Memory B cell (primary cell): Measurements from ENCODE around the gene DCD.
A peak's percentile ranks its signal among the peaks of the same experiment; 100 is the strongest.

Experiments
- ATAC-seq: fragments of 150-1000 bp; cut with Tn5 transposase; 2 replicates; pipeline ENCODE4 v1.10.0; 2021; ENCODE audit warnings: low read depth, mild to moderate bottlenecking, moderate library complexity
- DNase-seq, 2 donors: peaks; one replicate each; pipeline ENCODE4 v3.0.0; 2022; ENCODE audit warnings: low spot score in 2 of 2
- H3K27ac Mint-ChIP-seq: one replicate; pipeline ENCODE4 v1.8.0; 2022; ENCODE audit warnings: mild to moderate bottlenecking, moderate library complexity, mixed read lengths
- H3K27me3 Mint-ChIP-seq: one replicate; pipeline ENCODE4 v1.8.0; 2022; ENCODE audit warnings: mixed read lengths
- H3K36me3 Mint-ChIP-seq: one replicate; pipeline ENCODE4 v1.8.0; 2022; ENCODE audit warnings: mild to moderate bottlenecking, mixed read lengths
- H3K4me1 Mint-ChIP-seq: one replicate; pipeline ENCODE4 v1.8.0; 2022; ENCODE audit warnings: mixed read lengths
- H3K4me3 Mint-ChIP-seq: one replicate; pipeline ENCODE4 v1.8.0; 2022; ENCODE audit warnings: mild to moderate bottlenecking, moderate library complexity, mixed read lengths
- H3K9me3 Mint-ChIP-seq: one replicate; pipeline ENCODE4 v1.8.0; 2022; ENCODE audit warnings: mixed read lengths

Gene DCD

DNA sequence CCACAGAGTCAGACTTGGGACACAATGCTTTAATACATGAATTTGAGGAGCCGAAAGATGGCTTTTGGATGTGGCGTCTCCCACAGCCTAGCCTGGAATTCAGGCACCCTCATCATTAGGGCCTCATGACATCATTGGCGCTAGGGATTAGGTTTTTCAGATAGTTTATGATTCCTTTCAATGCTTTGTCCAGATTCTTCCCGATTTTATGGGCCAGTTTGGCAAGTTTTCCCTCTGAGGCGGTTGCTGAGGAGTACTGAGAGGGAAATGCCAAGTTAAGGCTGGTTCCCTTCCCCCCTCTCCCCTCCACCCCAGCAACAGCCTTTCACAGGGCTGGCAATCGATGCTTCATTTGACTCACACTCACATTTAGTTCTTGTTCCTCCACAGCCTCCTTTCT is 40.0 kb downstream of the DCD start:
- Mint-ChIP-seq H3K9me3 (no peaks in the 10 kb centered on the region), H3K27ac (no peak overlapping the region), H3K36me3 (no peaks in the 10 kb centered on the region), H3K4me1 (no peaks in the 10 kb centered on the region), H3K4me3 (no peak overlapping the region), H3K27me3 (peaks cover 10% of the 10 kb centered on the region)
- no peak for ATAC-seq
- no peak for DNase-seq

GRCh38 chr12:54606556-54606955 is 41.6 kb downstream of the DCD start:
- Mint-ChIP-seq H3K27ac (no peak overlapping the region), H3K36me3 (no peaks in the 10 kb centered on the region), H3K4me1 (no peaks in the 10 kb centered on the region), H3K27me3 (peaks cover 10% of the 10 kb centered on the region), H3K9me3 (no peaks in the 10 kb centered on the region), H3K4me3 (no peak overlapping the region)
- DNase-seq (no peak), ATAC-seq (no peak)

DNA sequence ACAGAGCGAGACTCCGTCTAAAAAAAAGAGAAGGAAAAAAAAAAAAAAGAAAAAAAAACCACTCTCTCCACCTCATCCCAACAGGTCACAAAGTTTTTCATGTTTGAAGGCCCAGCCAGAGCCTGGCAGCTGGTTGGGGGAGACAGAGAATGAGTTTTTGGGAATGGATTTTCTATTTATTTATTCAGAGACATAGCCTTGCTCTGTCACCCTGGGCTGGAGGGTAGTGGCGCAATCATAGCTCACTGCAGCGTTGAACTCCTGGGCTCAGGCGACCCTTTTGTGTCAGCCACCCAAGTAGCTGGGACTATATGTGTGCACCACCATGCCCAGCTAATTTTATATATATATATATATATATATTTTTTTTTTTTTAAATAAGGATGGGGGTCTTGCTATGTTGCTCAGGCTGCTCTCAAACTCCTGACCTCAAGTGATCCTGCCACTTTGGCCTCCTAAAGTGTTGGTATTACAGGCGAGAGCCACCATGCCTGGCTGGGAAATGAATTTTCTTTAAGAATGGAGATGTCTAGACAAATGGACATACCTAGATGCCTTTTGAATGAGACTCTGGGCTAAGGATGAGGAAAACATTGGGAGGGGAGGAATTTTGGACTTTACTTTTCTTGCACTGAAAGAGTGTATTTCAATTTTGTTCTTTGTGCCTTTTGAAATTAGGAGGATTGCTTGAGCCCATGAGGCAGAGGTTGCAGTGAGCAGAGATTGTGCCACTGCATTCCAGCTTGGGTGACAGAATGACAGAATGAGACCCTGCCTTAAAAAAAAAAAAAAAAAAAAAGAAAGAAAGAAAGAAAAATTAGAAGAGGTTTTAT is 42.8 kb downstream of the DCD start:
- Mint-ChIP-seq H3K36me3 (no peaks in the 10 kb centered on the region), H3K27me3 (peaks cover 7% of the 10 kb centered on the region), H3K4me3 (no peak overlapping the region), H3K4me1 (no peaks in the 10 kb centered on the region), H3K27ac (no peak overlapping the region), H3K9me3 (no peaks in the 10 kb centered on the region)
- no peak for DNase-seq
- no peak for ATAC-seq

DNA sequence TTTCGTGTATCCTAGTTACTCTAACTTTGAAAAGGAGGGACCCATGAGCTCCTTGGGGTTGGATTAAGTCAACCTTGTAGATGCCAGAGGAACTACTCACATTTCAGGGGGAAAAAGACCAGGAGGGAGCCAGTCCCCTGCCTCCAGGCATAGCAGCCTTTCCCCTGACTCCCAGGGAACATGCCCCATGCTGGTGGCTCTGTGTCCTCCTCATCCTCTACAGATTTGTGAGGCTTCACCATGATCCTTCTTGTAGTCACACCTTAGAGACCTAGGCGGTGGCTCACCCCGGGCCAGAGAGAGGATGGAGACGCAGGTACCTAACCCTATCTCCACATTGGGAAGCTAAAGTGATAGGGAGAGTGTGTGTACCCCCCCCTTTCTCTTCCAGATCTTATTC is 43.7 kb downstream of the DCD start:
- no peak overlapping the region for H3K4me3 Mint-ChIP-seq
- DNase-seq (no peak), ATAC-seq (no peak)

GRCh38 chr12:54603872-54604271 is 44.3 kb downstream of the DCD start:
- DNase-seq = no peak
- no peak for ATAC-seq
- peaks cover 15% of the 10 kb centered on the region for H3K27me3 Mint-ChIP-seq
- no peaks in the 10 kb centered on the region for H3K4me1 Mint-ChIP-seq
- H3K4me3 Mint-ChIP-seq = no peak overlapping the region
- no peaks in the 10 kb centered on the region for H3K9me3 Mint-ChIP-seq
- no peaks in the 10 kb centered on the region for H3K36me3 Mint-ChIP-seq
- no peak overlapping the region for H3K27ac Mint-ChIP-seq

More for the DNA sequence above, 43.7 kb downstream of the DCD start:
- H3K36me3 Mint-ChIP-seq = no peaks in the 10 kb centered on the region
- H3K27me3 Mint-ChIP-seq = peaks cover 11% of the 10 kb centered on the region
- H3K4me1 Mint-ChIP-seq = no peaks in the 10 kb centered on the region
- no peak overlapping the region for H3K27ac Mint-ChIP-seq
- H3K9me3 Mint-ChIP-seq = no peaks in the 10 kb centered on the region

- Mint-ChIP-seq H3K4me3 (no peak overlapping the region), H3K36me3 (no peaks in the 10 kb centered on the region), H3K4me1 (no peaks in the 10 kb centered on the region), H3K27ac (no peak overlapping the region), H3K9me3 (no peaks in the 10 kb centered on the region), H3K27me3 (peaks cover 15% of the 10 kb centered on the region)
- DNase-seq (peak; percentile 54 to 58), ATAC-seq (peak; percentile 95)
Measured at GRCh38 chr12:54603173-54603814, 44.9 kb downstream of the DCD start.

GRCh38 chr12:54602661-54603060 is 45.5 kb downstream of the DCD start:
- Mint-ChIP-seq H3K27me3 (peaks cover 13% of the 10 kb centered on the region), H3K4me3 (no peak overlapping the region), H3K27ac (no peak overlapping the region), H3K9me3 (no peaks in the 10 kb centered on the region), H3K36me3 (no peaks in the 10 kb centered on the region), H3K4me1 (no peaks in the 10 kb centered on the region)
- DNase-seq (no peak), ATAC-seq (no peak)

DNA sequence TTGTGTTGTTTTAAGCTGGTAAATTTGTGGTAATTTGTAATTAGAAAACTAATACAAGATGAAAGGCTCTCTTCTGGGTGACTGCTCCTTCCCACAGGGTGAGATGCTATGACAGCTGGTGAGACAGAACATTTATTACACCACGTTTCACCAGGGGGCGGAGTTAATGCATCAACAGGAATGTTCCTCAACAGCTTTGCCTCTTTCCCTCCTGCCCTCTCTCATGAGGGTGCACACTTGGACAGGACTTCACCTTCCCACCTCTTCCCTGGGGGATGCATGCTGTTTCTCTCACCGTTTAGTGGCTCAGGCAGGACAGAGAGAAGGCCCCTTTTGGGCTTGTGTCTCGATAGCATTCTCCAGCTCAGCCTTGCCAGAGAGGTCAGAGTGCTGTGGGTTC is 46.3 kb downstream of the DCD start:
- Mint-ChIP-seq H3K27ac (no peak overlapping the region), H3K36me3 (no peaks in the 10 kb centered on the region), H3K9me3 (no peaks in the 10 kb centered on the region), H3K27me3 (peaks cover 8% of the 10 kb centered on the region), H3K4me3 (no peak overlapping the region), H3K4me1 (no peaks in the 10 kb centered on the region)
- no peak for DNase-seq
- no peak for ATAC-seq

- H3K4me3 Mint-ChIP-seq = no peak overlapping the region
- peaks cover 17% of the 10 kb centered on the region for H3K27me3 Mint-ChIP-seq
- no peak for ATAC-seq
- peaks cover 2% of the 10 kb centered on the region for H3K4me1 Mint-ChIP-seq
- no peaks in the 10 kb centered on the region for H3K36me3 Mint-ChIP-seq
- no peak overlapping the region for H3K27ac Mint-ChIP-seq
- no peaks in the 10 kb centered on the region for H3K9me3 Mint-ChIP-seq
- no peak for DNase-seq
Measured at GRCh38 chr12:54598970-54599369, 49.2 kb downstream of the DCD start.

DNA sequence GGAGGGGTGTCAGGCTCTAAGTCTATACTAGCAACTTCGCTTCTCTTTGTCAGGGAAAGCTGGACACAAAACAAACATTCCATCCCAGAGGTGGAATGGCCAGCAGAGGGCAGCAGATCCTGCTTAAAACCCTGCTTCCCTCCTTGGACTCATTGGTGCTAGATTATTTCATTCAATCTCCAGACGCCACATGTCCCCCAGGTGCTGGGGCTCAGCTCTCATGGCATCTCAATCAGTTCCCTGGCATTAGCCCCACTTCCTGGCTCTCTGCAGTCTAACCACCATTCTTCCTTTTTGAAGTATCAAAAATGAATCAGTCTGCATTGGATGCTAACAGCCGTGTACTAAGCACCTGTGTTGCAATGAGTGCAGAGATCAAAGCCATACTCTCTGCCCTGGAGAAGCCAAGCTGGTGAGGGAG is 51.6 kb downstream of the DCD start:
- no peak overlapping the region for H3K4me3 Mint-ChIP-seq

GRCh38 chr12:54595471-54595870 is 52.7 kb downstream of the DCD start:
- H3K4me3 Mint-ChIP-seq = no peak overlapping the region
- peaks cover 25% of the 10 kb centered on the region for H3K27me3 Mint-ChIP-seq
- no peak overlapping the region for H3K27ac Mint-ChIP-seq
- DNase-seq = no peak
- peaks cover 2% of the 10 kb centered on the region for H3K4me1 Mint-ChIP-seq
- no peaks in the 10 kb centered on the region for H3K36me3 Mint-ChIP-seq
- no peaks in the 10 kb centered on the region for H3K9me3 Mint-ChIP-seq
- ATAC-seq = no peak

More for the DNA sequence above, 51.6 kb downstream of the DCD start:
- peak; percentile 22 to 37 for DNase-seq
- no peaks in the 10 kb centered on the region for H3K9me3 Mint-ChIP-seq
- no peak overlapping the region for H3K27ac Mint-ChIP-seq
- peaks cover 2% of the 10 kb centered on the region for H3K4me1 Mint-ChIP-seq
- peak; percentile 53 for ATAC-seq
- H3K27me3 Mint-ChIP-seq = peaks cover 20% of the 10 kb centered on the region
- no peaks in the 10 kb centered on the region for H3K36me3 Mint-ChIP-seq
